SK-N-SH (cell line): ENCODE results near the gene ALKBH8. TPM values are rescaled to one million over a fixed set of nuclear protein-coding genes. Genes with fewer than 3 reads are reported as not detected.

ENCODE experiments used
- CTCF ChIA-PET: fragments of 300-600, 350-600 bp; formaldehyde crosslinking; extraction: SDS; loops from one replicate; lab custom pipeline; 2021; lab: Yijun Ruan, JAX
- POLR2A ChIA-PET: fragments of 350-600 bp; sonication (Branson Sonifier 250); formaldehyde crosslinking; extraction: SDS; loops from one replicate; lab custom pipeline; 2020; ENCODE audit warnings: antibody characterized with exemption, inconsistent platforms; lab: Yijun Ruan, JAX
- DNase-seq: peaks from one replicate; pipeline ENCODE4 v3.0.0; 2012
- H2AFZ ChIP-seq: fragments of 200-600 bp; sonication (generic); 2 replicates; pipeline ENCODE4 v1.8.1; 2016; ENCODE audit warnings: antibody characterized with exemption, mild to moderate bottlenecking, low read depth
- H3F3A ChIP-seq: fragments of 200-600 bp; sonication (generic); replicated peaks from 2 replicates; pipeline ENCODE3; 2016; ENCODE audit warnings: antibody characterized with exemption, mild to moderate bottlenecking; ENCODE audit not compliant: insufficient read depth
- H3K27ac ChIP-seq, 2 experiments: fragments of 200-500 bp in 1 of 2; fragments of 200-600 bp in 1 of 2; sonication (Bioruptor generic) in 1 of 2; sonication (generic), shearing (Covaris generic) in 1 of 2; 2 replicates each; pipeline versions ENCODE4 v1.5.1 to v1.6.1; 2014 to 2016; ENCODE audit warnings: low read depth in 2 of 2, inconsistent platforms in 1 of 2, low read length in 1 of 2, mild to moderate bottlenecking in 1 of 2, mixed read lengths in 1 of 2
- H3K27me3 ChIP-seq: fragments of 200-600 bp; sonication (generic), shearing (Covaris generic); 2 replicates; pipeline ENCODE4 v1.6.1; 2016; ENCODE audit warnings: mixed run types; ENCODE audit not compliant: insufficient read depth
- H3K36me3 ChIP-seq, 2 experiments: fragments of 200-500 bp in 1 of 2; fragments of 200-600 bp in 1 of 2; sonication (Bioruptor generic) in 1 of 2; sonication (generic) in 1 of 2; replicated peaks in 1 of 2; 2 replicates each; pipeline versions ENCODE3 to v1.5.1; 2014 to 2016; ENCODE audit warnings: low read length in 1 of 2, mild to moderate bottlenecking in 1 of 2; ENCODE audit not compliant: insufficient read depth in 2 of 2, control insufficient read depth in 1 of 2
- H3K4me1 ChIP-seq, 2 experiments: fragments of 200-500 bp in 1 of 2; fragments of 200-600 bp in 1 of 2; sonication (Bioruptor generic) in 1 of 2; sonication (generic), shearing (Covaris generic) in 1 of 2; 2 replicates each; pipeline versions ENCODE4 v1.5.1 to v1.6.1; 2014 to 2016; ENCODE audit warnings: low read depth in 1 of 2, low read length in 1 of 2, mixed run types in 1 of 2; ENCODE audit not compliant: insufficient read depth in 2 of 2, control insufficient read depth in 1 of 2
- H3K4me2 ChIP-seq: fragments of 200-600 bp; sonication (generic), shearing (Covaris generic); 2 replicates; pipeline ENCODE4 v1.6.1; 2017; ENCODE audit warnings: mixed run types
- H3K4me3 ChIP-seq, 2 experiments: fragments of 200-500 bp in 1 of 2; fragments of 200-600 bp in 1 of 2; sonication (Bioruptor generic) in 1 of 2; sonication (generic), shearing (Covaris generic) in 1 of 2; 2 replicates each; pipeline versions ENCODE4 v1.5.1 to v1.8.1; 2014 to 2016; ENCODE audit warnings: low read depth in 2 of 2, inconsistent platforms in 1 of 2, low read length in 1 of 2, mild to moderate bottlenecking in 1 of 2, mixed read lengths in 1 of 2, moderate library complexity in 1 of 2
- H3K79me2 ChIP-seq: fragments of 200-600 bp; sonication (generic); 2 replicates; pipeline ENCODE4 v1.8.1; 2017; ENCODE audit warnings: mild to moderate bottlenecking; ENCODE audit not compliant: insufficient read depth
- H3K9ac ChIP-seq: fragments of 200-600 bp; sonication (generic); 2 replicates; pipeline ENCODE4 v1.6.1; 2017; ENCODE audit warnings: mixed run types
- H3K9me2 ChIP-seq: fragments of 200-600 bp; sonication (generic); 2 replicates; pipeline ENCODE4 v1.6.1; 2017; ENCODE audit warnings: mixed run types
- H3K9me3 ChIP-seq: fragments of 200-600 bp; sonication (generic); 2 replicates; pipeline ENCODE4 v1.6.1; 2017; ENCODE audit warnings: mixed run types, mild to moderate bottlenecking, moderate library complexity
- H4K20me1 ChIP-seq: fragments of 200-600 bp; sonication (generic); 2 replicates; pipeline ENCODE4 v1.6.1; 2017; ENCODE audit warnings: mild to moderate bottlenecking, mixed run types; ENCODE audit not compliant: insufficient read depth
- CHD2 ChIP-seq: fragments of 150-350 bp; IDR thresholded peaks from 2 replicates; pipeline ENCODE4 v1.6.1; 2018; ENCODE audit warnings: low read length; ENCODE audit not compliant: partially characterized antibody
- ELF1 ChIP-seq: IDR thresholded peaks from 2 replicates; pipeline ENCODE4 v1.4.0; 2012
- EP300 ChIP-seq, 2 experiments: IDR thresholded peaks; 2 replicates each; pipeline versions ENCODE4 v1.4.0 to v1.6.1; 2012; ENCODE audit warnings: borderline replicate concordance in 1 of 2, low read depth in 1 of 2, low read length in 1 of 2
- FOXJ3 ChIP-seq: sonication (generic); formaldehyde crosslinking; IDR thresholded peaks from 2 replicates; pipeline ENCODE4 v1.5.1; 2020; ENCODE audit warnings: mild to moderate bottlenecking, missing genetic modification reagents
- JUND ChIP-seq: IDR thresholded peaks from 2 replicates; pipeline ENCODE4 v1.4.0; 2012
- MAX ChIP-seq: IDR thresholded peaks from 2 replicates; pipeline ENCODE4 v1.4.0; 2012; ENCODE audit warnings: low read depth
- MXI1 ChIP-seq: IDR thresholded peaks from 2 replicates; pipeline ENCODE4 v1.6.1; 2012; ENCODE audit warnings: mild to moderate bottlenecking, low read depth, low read length, improper control_type of control experiment
- NFIC ChIP-seq: IDR thresholded peaks from 2 replicates; pipeline ENCODE4 v1.4.0; 2012; ENCODE audit warnings: borderline replicate concordance
- NRF1 ChIP-seq: IDR thresholded peaks from 2 replicates; pipeline ENCODE4 v1.6.1; 2012; ENCODE audit warnings: low read depth, mild to moderate bottlenecking, low read length
- PBX3 ChIP-seq: IDR thresholded peaks from 2 replicates; pipeline ENCODE4; 2012
- POLR2AphosphoS5 ChIP-seq: IDR thresholded peaks from 2 replicates; pipeline ENCODE4 v1.6.1; 2012; ENCODE audit warnings: low read depth, low read length
- RAD21 ChIP-seq: IDR thresholded peaks from 2 replicates; pipeline ENCODE4 v1.6.1; 2012; ENCODE audit warnings: mild to moderate bottlenecking, low read length
- RFX5 ChIP-seq: IDR thresholded peaks from 2 replicates; pipeline ENCODE4 v1.6.1; 2012; ENCODE audit warnings: mild to moderate bottlenecking, improper control_type of control experiment, low read length
- RXRA ChIP-seq: IDR thresholded peaks from 2 replicates; pipeline ENCODE4 v1.4.0; 2012; ENCODE audit warnings: low read depth, mild to moderate bottlenecking, borderline replicate concordance
- SIN3A ChIP-seq: IDR thresholded peaks from 2 replicates; pipeline ENCODE4 v1.6.1; 2012; ENCODE audit warnings: low read depth, mild to moderate bottlenecking, low read length, moderate library complexity, borderline replicate concordance
- SMC3 ChIP-seq: IDR thresholded peaks from 2 replicates; pipeline ENCODE4 v1.6.1; 2012; ENCODE audit warnings: low read depth, low read length, improper control_type of control experiment
- TAF1 ChIP-seq: IDR thresholded peaks from 2 replicates; pipeline ENCODE4 v1.6.1; 2012; ENCODE audit warnings: low read depth, mild to moderate bottlenecking, low read length, moderate library complexity, borderline replicate concordance
- TCF12 ChIP-seq: IDR thresholded peaks from 2 replicates; pipeline ENCODE4 v1.4.0; 2012
- TEAD4 ChIP-seq: IDR thresholded peaks from 2 replicates; pipeline ENCODE4 v1.4.0; 2012; ENCODE audit warnings: mild to moderate bottlenecking, borderline replicate concordance; ENCODE audit not compliant: insufficient read depth
- YY1 ChIP-seq: IDR thresholded peaks from 2 replicates; pipeline ENCODE4 v1.4.0; 2012; ENCODE audit warnings: low read depth, mild to moderate bottlenecking
- ZBTB33 ChIP-seq: IDR thresholded peaks from 2 replicates; pipeline ENCODE4 v1.4.0; 2012; ENCODE audit warnings: low read depth, borderline replicate concordance
- WGBS: methylation state at CpG from one replicate; pipeline ENCODE4 v1.1.6; 2017; ENCODE audit warnings: low lambda C conversion rate; 5-methylcytosine and 5-hydroxymethylcytosine counted together
- polyA plus RNA-seq, 3 experiments: library from polyadenylated mRNA; depleted of rRNA; stranded (reverse); fragments of >200 nt; gene quantifications; 2 replicates each; pipeline ENCODE4 v1.2.3, GENCODE V29; 2012
- TF ChIP-seq, protein P1 (sequence below): fragments of 200-600 bp; sonication (generic); IDR thresholded peaks from 2 replicates; pipeline ENCODE4 v1.6.1; 2017; ENCODE audit warnings: antibody characterized with exemption, mild to moderate bottlenecking, moderate library complexity
- TF ChIP-seq, protein P2 (sequence below): fragments of 150-350 bp; IDR thresholded peaks from 2 replicates; pipeline ENCODE4 v1.6.1; 2017; ENCODE audit warnings: antibody characterized with exemption, low read length, low read depth, borderline replicate concordance
- TF ChIP-seq, protein P3 (sequence below): IDR thresholded peaks from 2 replicates; pipeline ENCODE4 v1.6.1; 2012; ENCODE audit warnings: mild to moderate bottlenecking, low read depth, low read length, moderate library complexity

ALKBH8 gene
- polyA plus RNA-seq, 1 of the 3 experiments (the other 2 are of a cell fraction): 2.4 TPM

GRCh38 chr11:107457558-107458271 is 107.8 kb downstream of the ALKBH8 start, which contains the start of gene CWF19L2:
Gene CWF19L2, minus strand, starts transcription at chr11:107457825. Its CDS starts 9 bp downstream, at chr11:107457816.
- WGBS: 1% methylated on average over 30 of the region's 30 CpGs
- POLR2A ChIA-PET: no interaction called here
- no peak for TF ChIP-seq RAD21
- TF ChIP-seq ELF1: peak; percentile 88
- no peak for TF ChIP-seq JUND
- peak; percentile 39; the same call in 1 of the 2 replicates for TF ChIP-seq MAX
- TF ChIP-seq NFIC: no peak
- peak; percentile 95 for TF ChIP-seq YY1
- peak; percentile 98 for TF ChIP-seq TAF1
- no peak for TF ChIP-seq TCF12
- TF ChIP-seq SIN3A: peak; percentile 91
- no peak for TF ChIP-seq RXRA
- TF ChIP-seq POLR2AphosphoS5: peak; percentile 96
- TF ChIP-seq RFX5: no peak
- TF ChIP-seq EP300 (IDR thresholded peaks at IDR 0.05; ENCODE audit: borderline replicate concordance in 1 of 2, low read depth in 1 of 2, low read length in 1 of 2): no peak
- TF ChIP-seq NRF1: peak; percentile 42; the same call in 1 of the 2 replicates
- TF ChIP-seq, protein P1, sequence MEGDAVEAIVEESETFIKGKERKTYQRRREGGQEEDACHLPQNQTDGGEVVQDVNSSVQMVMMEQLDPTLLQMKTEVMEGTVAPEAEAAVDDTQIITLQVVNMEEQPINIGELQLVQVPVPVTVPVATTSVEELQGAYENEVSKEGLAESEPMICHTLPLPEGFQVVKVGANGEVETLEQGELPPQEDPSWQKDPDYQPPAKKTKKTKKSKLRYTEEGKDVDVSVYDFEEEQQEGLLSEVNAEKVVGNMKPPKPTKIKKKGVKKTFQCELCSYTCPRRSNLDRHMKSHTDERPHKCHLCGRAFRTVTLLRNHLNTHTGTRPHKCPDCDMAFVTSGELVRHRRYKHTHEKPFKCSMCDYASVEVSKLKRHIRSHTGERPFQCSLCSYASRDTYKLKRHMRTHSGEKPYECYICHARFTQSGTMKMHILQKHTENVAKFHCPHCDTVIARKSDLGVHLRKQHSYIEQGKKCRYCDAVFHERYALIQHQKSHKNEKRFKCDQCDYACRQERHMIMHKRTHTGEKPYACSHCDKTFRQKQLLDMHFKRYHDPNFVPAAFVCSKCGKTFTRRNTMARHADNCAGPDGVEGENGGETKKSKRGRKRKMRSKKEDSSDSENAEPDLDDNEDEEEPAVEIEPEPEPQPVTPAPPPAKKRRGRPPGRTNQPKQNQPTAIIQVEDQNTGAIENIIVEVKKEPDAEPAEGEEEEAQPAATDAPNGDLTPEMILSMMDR: no peak
- TF ChIP-seq PBX3: no peak
- TF ChIP-seq, protein P2, sequence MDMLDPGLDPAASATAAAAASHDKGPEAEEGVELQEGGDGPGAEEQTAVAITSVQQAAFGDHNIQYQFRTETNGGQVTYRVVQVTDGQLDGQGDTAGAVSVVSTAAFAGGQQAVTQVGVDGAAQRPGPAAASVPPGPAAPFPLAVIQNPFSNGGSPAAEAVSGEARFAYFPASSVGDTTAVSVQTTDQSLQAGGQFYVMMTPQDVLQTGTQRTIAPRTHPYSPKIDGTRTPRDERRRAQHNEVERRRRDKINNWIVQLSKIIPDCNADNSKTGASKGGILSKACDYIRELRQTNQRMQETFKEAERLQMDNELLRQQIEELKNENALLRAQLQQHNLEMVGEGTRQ: no peak
- TF ChIP-seq MXI1: peak; percentile 69; the same call in 1 of the 2 replicates
- no peak for TF ChIP-seq FOXJ3 (CRISPR knock-in tag)
- TF ChIP-seq CHD2: no peak
- peak; percentile 71 for TF ChIP-seq ZBTB33
- no peak for TF ChIP-seq TEAD4
- TF ChIP-seq, protein P3, sequence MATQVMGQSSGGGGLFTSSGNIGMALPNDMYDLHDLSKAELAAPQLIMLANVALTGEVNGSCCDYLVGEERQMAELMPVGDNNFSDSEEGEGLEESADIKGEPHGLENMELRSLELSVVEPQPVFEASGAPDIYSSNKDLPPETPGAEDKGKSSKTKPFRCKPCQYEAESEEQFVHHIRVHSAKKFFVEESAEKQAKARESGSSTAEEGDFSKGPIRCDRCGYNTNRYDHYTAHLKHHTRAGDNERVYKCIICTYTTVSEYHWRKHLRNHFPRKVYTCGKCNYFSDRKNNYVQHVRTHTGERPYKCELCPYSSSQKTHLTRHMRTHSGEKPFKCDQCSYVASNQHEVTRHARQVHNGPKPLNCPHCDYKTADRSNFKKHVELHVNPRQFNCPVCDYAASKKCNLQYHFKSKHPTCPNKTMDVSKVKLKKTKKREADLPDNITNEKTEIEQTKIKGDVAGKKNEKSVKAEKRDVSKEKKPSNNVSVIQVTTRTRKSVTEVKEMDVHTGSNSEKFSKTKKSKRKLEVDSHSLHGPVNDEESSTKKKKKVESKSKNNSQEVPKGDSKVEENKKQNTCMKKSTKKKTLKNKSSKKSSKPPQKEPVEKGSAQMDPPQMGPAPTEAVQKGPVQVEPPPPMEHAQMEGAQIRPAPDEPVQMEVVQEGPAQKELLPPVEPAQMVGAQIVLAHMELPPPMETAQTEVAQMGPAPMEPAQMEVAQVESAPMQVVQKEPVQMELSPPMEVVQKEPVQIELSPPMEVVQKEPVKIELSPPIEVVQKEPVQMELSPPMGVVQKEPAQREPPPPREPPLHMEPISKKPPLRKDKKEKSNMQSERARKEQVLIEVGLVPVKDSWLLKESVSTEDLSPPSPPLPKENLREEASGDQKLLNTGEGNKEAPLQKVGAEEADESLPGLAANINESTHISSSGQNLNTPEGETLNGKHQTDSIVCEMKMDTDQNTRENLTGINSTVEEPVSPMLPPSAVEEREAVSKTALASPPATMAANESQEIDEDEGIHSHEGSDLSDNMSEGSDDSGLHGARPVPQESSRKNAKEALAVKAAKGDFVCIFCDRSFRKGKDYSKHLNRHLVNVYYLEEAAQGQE: 0 out of 2 replicates have a peak, but pooled peaks have one; percentile 45
- TF ChIP-seq SMC3: no peak

More at GRCh38 chr11:107457558-107458271, 107.8 kb downstream of the ALKBH8 start, which contains the start of gene CWF19L2:
- DNase-seq: peak; percentile 79
- CTCF ChIA-PET: interaction anchor here (0.7 to 1.5 kb wide), 2 partner anchors 26 to 231 kb away, joined by 3 read pairs; no protein-coding TSS in a partner anchor
- H3F3A ChIP-seq: peaks cover 6% of the 10 kb centered on the region
- H3K27me3 ChIP-seq: no peaks in the 10 kb centered on the region
- H3K36me3 ChIP-seq: peaks cover 9 to 18% of the 10 kb centered on the region in 2 experiments
- peak within 1 kb of the TSS; percentile 97 for H2AFZ ChIP-seq
- peak within 1 kb of the TSS; percentile 59 to 78; a peak in 3 of 4 replicates for H3K27ac ChIP-seq
- H3K4me3 ChIP-seq: peak within 1 kb of the TSS; percentile 87 to 97
- peak within 1 kb of the TSS; percentile 81 for H3K9ac ChIP-seq
- peaks cover 21% of the 10 kb centered on the region for H3K79me2 ChIP-seq
- no peaks in the 10 kb centered on the region for H4K20me1 ChIP-seq
- peak within 1 kb of the TSS; percentile 72 for H3K4me2 ChIP-seq
- no peaks in the 10 kb centered on the region for H3K9me3 ChIP-seq
- no peaks in the 10 kb centered on the region for H3K9me2 ChIP-seq
- H3K4me1 ChIP-seq: peaks cover 4 to 18% of the 10 kb centered on the region in 2 experiments; a peak in 3 of 4 replicates
